Esophagus muscularis mucosa (tissue), 4 donors: Measurements from ENCODE around the gene AZU1.

Experiments used
- CTCF ChIP-seq, 3 experiments: fragments of 200-600 bp in 2 of 3; fragments of 450-650 bp in 1 of 3; sonication (generic) in 2 of 3; IDR thresholded peaks; one replicate each; pipeline ENCODE4 v1.5.1; 2017 to 2019; ENCODE audit warnings: antibody characterized with exemption in 3 of 3, mild to moderate bottlenecking in 2 of 3, moderate library complexity in 1 of 3
- EP300 ChIP-seq: sonication (generic); formaldehyde crosslinking; IDR thresholded peaks from one replicate; pipeline ENCODE4 v1.6.1; 2017; ENCODE audit warnings: antibody characterized with exemption
- POLR2A ChIP-seq: fragments of 450-650 bp; IDR thresholded peaks from one replicate; pipeline ENCODE4 v1.6.1; 2017; ENCODE audit warnings: antibody characterized with exemption, moderate library complexity, mild to moderate bottlenecking, low read depth
- POLR2AphosphoS5 ChIP-seq, 2 donors: sonication (generic); formaldehyde crosslinking; IDR thresholded peaks; one replicate each; pipeline ENCODE4 v1.6.1; 2017; ENCODE audit warnings: antibody characterized with exemption in 2 of 2

- TF ChIP-seq CTCF (IDR thresholded peaks at IDR 0.05) (no peak), POLR2A (no peak), POLR2AphosphoS5 (IDR thresholded peaks at IDR 0.05) (no peak), EP300 (no peak)
These were observed 325 bp upstream of the AZU1 start for GRCh38 chr19:827314-827709.
